GM08714 (cell line): ENCODE measurements around the gene SHB.

Source experiments
- H3K4me3 ChIP-seq: fragments of 200-500 bp; sonication (Bioruptor generic); 2 replicates; pipeline ENCODE4 v1.5.1; 2014; ENCODE audit warnings: mild to moderate bottlenecking, low read length, inconsistent platforms
- ZNF274 ChIP-seq: IDR thresholded peaks from 2 replicates; pipeline ENCODE4 v1.6.1; 2012; ENCODE audit warnings: mild to moderate bottlenecking, low read depth, low read length

Gene SHB

GRCh38 chr9:38009035-38009501 is 60.0 kb downstream of the SHB start:
- H3K4me3 ChIP-seq: no peak overlapping the region
- TF ChIP-seq ZNF274: no peak

- no peak overlapping the region for H3K4me3 ChIP-seq
- no peak for TF ChIP-seq ZNF274
Observed at GRCh38 chr9:38008168-38009034, 60.6 kb downstream of the SHB start.

GRCh38 chr9:38007016-38007415 is 62.0 kb downstream of the SHB start:
- no peak overlapping the region for H3K4me3 ChIP-seq
- no peak for TF ChIP-seq ZNF274

GRCh38 chr9:38006163-38006562 is 62.9 kb downstream of the SHB start:
- no peak overlapping the region for H3K4me3 ChIP-seq
- TF ChIP-seq ZNF274: no peak

GRCh38 chr9:38004809-38005560 is 64.0 kb downstream of the SHB start:
- H3K4me3 ChIP-seq: no peak overlapping the region
- no peak for TF ChIP-seq ZNF274

GRCh38 chr9:38003946-38004808 is 64.8 kb downstream of the SHB start:
- TF ChIP-seq ZNF274: no peak
- H3K4me3 ChIP-seq: no peak overlapping the region

GRCh38 chr9:38003230-38003629 is 65.8 kb downstream of the SHB start:
- no peak overlapping the region for H3K4me3 ChIP-seq
- no peak for TF ChIP-seq ZNF274

- no peak overlapping the region for H3K4me3 ChIP-seq
- TF ChIP-seq ZNF274: no peak
Observed at GRCh38 chr9:38001430-38001829, 67.6 kb downstream of the SHB start.

GRCh38 chr9:38000735-38001134 is 68.3 kb downstream of the SHB start:
- TF ChIP-seq ZNF274: no peak
- H3K4me3 ChIP-seq: no peak overlapping the region

GRCh38 chr9:38000332-38000731 is 68.7 kb downstream of the SHB start:
- no peak for TF ChIP-seq ZNF274
- H3K4me3 ChIP-seq: no peak overlapping the region

GRCh38 chr9:37999588-38000189 is 69.3 kb downstream of the SHB start:
- H3K4me3 ChIP-seq: no peak overlapping the region
- no peak for TF ChIP-seq ZNF274

GRCh38 chr9:37998881-37999587 is 70.0 kb downstream of the SHB start:
- no peak for TF ChIP-seq ZNF274
- no peak overlapping the region for H3K4me3 ChIP-seq
